ENCODE data around the gene MPZL2.
A peak's percentile ranks its signal among the peaks of the same experiment; 100 is the strongest.
"Not testable (repeated sequence)": the region's sequence is repeated elsewhere in the genome, so short reads cannot be mapped to it uniquely, and the experiment has no call there.

MPZL2 gene

GRCh38 chr11:118263695-118264568, at the start of gene MPZL2:
Gene MPZL2 (minus strand): TSS chr11:118264297. CDS start chr11:118264153, 144 bp downstream.
- DNase-seq (ENCODE audit: low spot score), result peak; percentile 88
- TF ChIP-seq, protein P1, sequence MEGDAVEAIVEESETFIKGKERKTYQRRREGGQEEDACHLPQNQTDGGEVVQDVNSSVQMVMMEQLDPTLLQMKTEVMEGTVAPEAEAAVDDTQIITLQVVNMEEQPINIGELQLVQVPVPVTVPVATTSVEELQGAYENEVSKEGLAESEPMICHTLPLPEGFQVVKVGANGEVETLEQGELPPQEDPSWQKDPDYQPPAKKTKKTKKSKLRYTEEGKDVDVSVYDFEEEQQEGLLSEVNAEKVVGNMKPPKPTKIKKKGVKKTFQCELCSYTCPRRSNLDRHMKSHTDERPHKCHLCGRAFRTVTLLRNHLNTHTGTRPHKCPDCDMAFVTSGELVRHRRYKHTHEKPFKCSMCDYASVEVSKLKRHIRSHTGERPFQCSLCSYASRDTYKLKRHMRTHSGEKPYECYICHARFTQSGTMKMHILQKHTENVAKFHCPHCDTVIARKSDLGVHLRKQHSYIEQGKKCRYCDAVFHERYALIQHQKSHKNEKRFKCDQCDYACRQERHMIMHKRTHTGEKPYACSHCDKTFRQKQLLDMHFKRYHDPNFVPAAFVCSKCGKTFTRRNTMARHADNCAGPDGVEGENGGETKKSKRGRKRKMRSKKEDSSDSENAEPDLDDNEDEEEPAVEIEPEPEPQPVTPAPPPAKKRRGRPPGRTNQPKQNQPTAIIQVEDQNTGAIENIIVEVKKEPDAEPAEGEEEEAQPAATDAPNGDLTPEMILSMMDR (conservative IDR thresholded peaks at IDR 0.05; ENCODE audit: low read depth), result peak; percentile 24; the same call in 1 of the 2 replicates
- ChIA-PET CTCF (interaction anchor here (0.5 to 2.3 kb wide), 6 partner anchors 13 to 497 kb away, joined by 3 to 7 read pairs (median 4); no protein-coding TSS in a partner anchor), POLR2A (ENCODE audit: low non-redundant PET) (interaction anchor here (1.2 to 1.6 kb wide), 2 partner anchors 12 kb away, joined by 3 to 7 read pairs; partner anchors contain the start of gene MPZL3)
- peak within 1 kb of the TSS; percentile 90 for H3K27ac ChIP-seq

DNA sequence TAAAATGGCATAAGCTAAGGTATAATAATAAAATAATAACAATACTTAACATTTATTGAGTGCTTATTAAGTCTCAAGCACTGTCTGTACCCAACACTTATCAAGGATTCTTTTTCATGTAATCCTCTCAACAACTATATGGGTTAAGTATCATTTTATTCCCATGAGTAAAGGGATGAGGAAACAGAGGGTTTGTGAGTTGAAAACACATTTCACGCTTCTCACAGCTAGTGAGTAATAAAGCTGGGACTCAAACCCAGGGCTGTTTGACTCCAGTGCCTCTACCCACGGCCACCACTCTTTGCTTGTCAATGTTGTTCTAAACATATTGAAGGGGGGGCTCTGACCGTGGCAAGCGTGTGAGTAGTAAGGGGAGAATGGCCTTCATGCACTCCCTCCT, 49.1 kb upstream of the MPZL2 start:
- POLR2A ChIA-PET (ENCODE audit: low non-redundant PET), result no interaction called here
- TF ChIP-seq, protein P1 (conservative IDR thresholded peaks at IDR 0.05; ENCODE audit: low read depth), result no peak
- no peak overlapping the region for H3K27ac ChIP-seq
- DNase-seq (ENCODE audit: low spot score), result no peak
- CTCF ChIA-PET, result interaction anchor here (0.6 to 1.1 kb wide), 3 partner anchors 18 to 141 kb away, joined by 3 to 8 read pairs (median 3); no protein-coding TSS in a partner anchor

DNA sequence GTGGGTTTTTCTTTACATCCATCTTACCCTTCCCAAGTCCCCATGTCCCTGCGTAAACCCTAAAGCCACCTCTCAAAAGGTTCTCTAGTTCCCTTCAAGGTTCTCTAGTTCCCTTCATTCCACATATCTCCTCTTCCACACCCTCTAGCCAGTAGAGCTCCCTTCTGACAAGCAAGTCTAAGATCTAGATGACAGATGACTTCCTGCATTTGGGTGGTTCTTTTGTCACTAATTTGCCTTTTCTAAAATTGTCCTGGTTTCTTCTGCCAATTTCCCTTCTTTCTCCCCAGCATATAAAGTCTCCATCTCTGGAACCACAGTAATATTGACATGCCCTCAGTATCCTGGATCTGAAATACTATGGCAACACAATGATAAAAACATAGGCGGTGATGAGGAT, 48.2 kb upstream of the MPZL2 start:
- ChIA-PET CTCF (interaction anchor here (0.5 to 1.6 kb wide), 2 partner anchors 17 to 914 kb away, joined by 3 to 4 read pairs; no protein-coding TSS in a partner anchor), POLR2A (ENCODE audit: low non-redundant PET) (no interaction called here)
- TF ChIP-seq, protein P1 (conservative IDR thresholded peaks at IDR 0.05; ENCODE audit: low read depth), result no peak
- no peak for DNase-seq (ENCODE audit: low spot score)
- H3K27ac ChIP-seq, result no peak overlapping the region

DNA sequence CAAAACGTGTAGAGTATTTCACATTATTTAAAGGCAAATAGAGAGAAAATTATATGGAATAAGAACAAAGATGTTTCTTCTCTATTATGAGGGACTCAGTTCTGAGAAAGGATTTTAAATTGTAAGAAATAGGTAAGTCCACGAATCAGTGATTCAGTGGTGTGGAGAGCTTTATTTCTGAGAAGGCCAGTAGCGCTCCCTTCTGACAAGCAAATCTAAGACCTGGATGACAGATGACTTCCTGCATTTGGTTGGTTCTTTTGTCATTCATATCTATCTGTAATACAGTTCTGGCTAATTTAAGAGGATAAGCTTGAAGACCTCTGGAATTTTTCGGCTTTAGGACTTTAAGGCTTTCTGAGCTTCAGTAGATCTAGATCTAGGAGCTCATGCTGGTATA, 47.4 kb upstream of the MPZL2 start:
- DNase-seq (ENCODE audit: low spot score), result no peak
- CTCF ChIA-PET, result interaction anchor here (0.7 to 1.6 kb wide), 2 partner anchors 16 to 179 kb away, joined by 4 read pairs; no protein-coding TSS in a partner anchor
- TF ChIP-seq, protein P1 (conservative IDR thresholded peaks at IDR 0.05; ENCODE audit: low read depth), result no peak
- POLR2A ChIA-PET (ENCODE audit: low non-redundant PET), result no interaction called here
- no peak overlapping the region for H3K27ac ChIP-seq

DNA sequence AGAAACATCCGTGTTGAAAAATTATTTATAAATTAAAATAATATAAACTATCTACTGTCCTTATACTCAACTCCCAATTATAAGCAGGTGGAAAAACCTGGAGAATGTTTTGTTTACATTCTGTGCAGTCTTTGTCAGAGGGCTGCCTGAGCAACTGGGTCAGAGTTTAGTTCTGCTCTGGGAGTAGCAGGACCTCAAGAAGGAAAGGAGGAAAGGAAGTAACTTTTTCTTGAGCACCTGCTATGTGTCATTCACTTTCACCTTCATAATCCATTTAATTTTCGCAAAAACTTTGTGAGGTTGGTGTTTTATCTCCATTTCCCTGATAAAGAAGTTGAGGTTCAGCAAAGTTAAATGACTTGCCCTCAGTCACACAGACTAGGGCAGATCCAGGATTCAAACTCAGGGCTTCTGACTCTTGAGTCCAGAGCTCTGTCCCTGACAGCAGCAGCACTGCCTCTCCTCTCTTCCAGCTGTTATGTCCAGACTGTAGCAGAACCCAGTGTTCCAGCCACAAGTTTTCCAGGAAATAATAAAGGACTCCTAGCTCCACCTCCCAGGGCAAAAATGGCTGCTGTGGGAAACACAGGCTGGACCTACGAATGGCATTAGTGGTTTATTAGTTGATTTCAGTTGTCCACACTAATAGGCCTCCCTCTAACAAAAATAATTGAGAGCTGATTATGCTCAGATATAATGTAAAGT, 46.8 kb upstream of the MPZL2 start:
- TF ChIP-seq, protein P1 (conservative IDR thresholded peaks at IDR 0.05; ENCODE audit: low read depth), result no peak
- DNase-seq (ENCODE audit: low spot score), result no peak
- ChIA-PET POLR2A (ENCODE audit: low non-redundant PET) (no interaction called here), CTCF (interaction anchor here (1.6 kb wide), 1 partner anchor 15 kb away, joined by 4 read pairs; no protein-coding TSS in a partner anchor)
- no peak overlapping the region for H3K27ac ChIP-seq

DNA sequence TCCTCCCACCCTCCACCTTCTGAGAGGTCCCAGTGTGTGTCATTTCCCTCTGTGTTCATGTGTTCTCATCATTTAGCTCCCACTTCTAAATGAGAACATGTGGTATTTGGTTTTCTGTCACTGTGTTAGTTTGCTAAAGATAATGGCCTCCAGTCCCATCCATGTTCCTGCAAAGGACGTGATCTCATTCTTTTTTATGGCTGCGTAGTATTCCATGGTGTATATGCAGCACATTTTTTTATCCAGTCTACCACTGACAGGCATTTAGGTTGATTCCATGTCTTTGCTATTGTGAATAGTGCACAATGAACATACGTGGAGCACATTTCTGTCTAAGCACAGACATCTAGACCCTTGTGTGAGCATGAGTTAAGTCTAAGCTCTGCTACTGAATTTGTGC, 46.2 kb upstream of the MPZL2 start:
- TF ChIP-seq, protein P1 (conservative IDR thresholded peaks at IDR 0.05; ENCODE audit: low read depth), result no peak
- POLR2A ChIA-PET (ENCODE audit: low non-redundant PET), result no interaction called here
- H3K27ac ChIP-seq, result no peak overlapping the region
- CTCF ChIA-PET, result interaction anchor here (0.7 kb wide), 1 partner anchor 546 kb away, joined by 3 read pairs; no protein-coding TSS in a partner anchor
- no peak for DNase-seq (ENCODE audit: low spot score)

- POLR2A ChIA-PET (ENCODE audit: low non-redundant PET); H3K27ac ChIP-seq; CTCF ChIA-PET: not testable (repeated sequence)
Observed at GRCh38 chr11:118308995-118309528, 45.0 kb upstream of the MPZL2 start.

More at GRCh38 chr11:118308995-118309528, 45.0 kb upstream of the MPZL2 start:
- DNase-seq (ENCODE audit: low spot score), result not testable (repeated sequence)
